ENCODE data around the gene EFHB. TPM values are rescaled to one million over a fixed set of nuclear protein-coding genes. Genes with fewer than 3 reads are reported as not detected.

EFHB gene
- total RNA-seq, 8 experiments from 2014 or later = 0.49 to 5.4 (median 1.7) TPM

- Histone ChIP-seq H3K27ac (peak overlapping the region; percentile 94 to 98), H3K4me1 (replicated peaks in 1 of 2) (peaks cover 11 to 26% of the 10 kb centered on the region in 2 donors), H3K4me3 (peak overlapping the region; percentile 60 to 95 (median 64))
- ATAC-seq (replicated peaks in 6 of 8) = peak; percentile 2 to 53 (median 42)
- 0% methylated on average over 2 to 6 of the region's 30 CpGs; no CpG with 5 or more reads in 3 of the 10 experiments for WGBS, 10 experiments
- in situ Hi-C loops (cut with MboI; ENCODE audit: low pct_unique_long_range_greater_than_20kb in 2 of 9, low sequenced_read_pairs in 9 of 9, unreplicated experiment in 9 of 9) = no loop called here
These were observed 13.7 kb upstream of the EFHB start for GRCh38 chr3:19947549-19948225.

GRCh38 chr3:19946832-19947548 lies 13.0 kb upstream of the EFHB start, which contains the start of gene RAB5A:
Gene RAB5A (plus strand): TSS chr3:19947097. CDS start chr3:19950899, 3,802 bp downstream.
- peak within 1 kb of the TSS; percentile 60 to 95 (median 64) for H3K4me3 ChIP-seq
- peak within 1 kb of the TSS; percentile 94 to 98 for H3K27ac ChIP-seq
- WGBS, 10 experiments = 0% methylated on average over 1 to 3 of the region's 73 CpGs; no CpG with 5 or more reads in 8 of the 10 experiments
- in situ Hi-C loops (cut with MboI; ENCODE audit: low pct_unique_long_range_greater_than_20kb in 2 of 9, low sequenced_read_pairs in 9 of 9, unreplicated experiment in 9 of 9) = no loop called here
- H3K4me1 ChIP-seq (replicated peaks in 1 of 2) = peaks cover 11 to 26% of the 10 kb centered on the region in 2 donors
- peak; percentile 85 to 96 (median 93) for ATAC-seq (replicated peaks in 6 of 8)

GRCh38 chr3:19945969-19946831 lies 12.2 kb upstream of the EFHB start:
- in situ Hi-C loops (cut with MboI; ENCODE audit: low pct_unique_long_range_greater_than_20kb in 2 of 9, low sequenced_read_pairs in 9 of 9, unreplicated experiment in 9 of 9) = no loop called here
- Histone ChIP-seq H3K4me1 (replicated peaks in 1 of 2) (peaks cover 11 to 26% of the 10 kb centered on the region in 2 donors), H3K4me3 (peak overlapping the region; percentile 60 to 95 (median 64)), H3K27ac (peak overlapping the region; percentile 88 to 98)
- ATAC-seq (replicated peaks in 6 of 8) = peak in 5 of 8 experiments; percentile 13 to 34 (median 25)
- 3 to 100% (median 63%) methylated on average over 1 to 24 of the region's 26 CpGs; no CpG with 5 or more reads in 1 of the 10 experiments for WGBS, 10 experiments

- in situ Hi-C loops (cut with MboI; ENCODE audit: low pct_unique_long_range_greater_than_20kb in 2 of 9, low sequenced_read_pairs in 9 of 9, unreplicated experiment in 9 of 9) = no loop called here
- WGBS, 10 experiments = 60 to 100% (median 96%) methylated on average over 1 to 9 of the region's 9 CpGs
These were observed 11.5 kb upstream of the EFHB start for GRCh38 chr3:19945534-19945933.

GRCh38 chr3:19940643-19941042 lies 6.6 kb upstream of the EFHB start:
- in situ Hi-C loops (cut with MboI; ENCODE audit: low pct_unique_long_range_greater_than_20kb in 2 of 9, low sequenced_read_pairs in 9 of 9, unreplicated experiment in 9 of 9) = no loop called here
- H3K27ac ChIP-seq = no peak overlapping the region

More at GRCh38 chr3:19945534-19945933, 11.5 kb upstream of the EFHB start:
- Histone ChIP-seq H3K4me3 (no peak overlapping the region), H3K27ac (no peak overlapping the region), H3K4me1 (replicated peaks in 1 of 2) (peaks cover 11 to 26% of the 10 kb centered on the region in 2 donors)
- ATAC-seq (replicated peaks in 6 of 8) = no peak

GRCh38 chr3:19938295-19938627 lies 4.2 kb upstream of the EFHB start:
- Histone ChIP-seq H3K27ac (no peak overlapping the region), H3K4me1 (replicated peaks in 1 of 2) (peaks cover 0 to 7% of the 10 kb centered on the region in 2 donors), H3K4me3 (no peak overlapping the region)
- 20 to 78% (median 56%) methylated on average over 1 of the region's 1 CpG; no CpG with 5 or more reads in 4 of the 10 experiments for WGBS, 10 experiments
- in situ Hi-C loops (cut with MboI; ENCODE audit: low pct_unique_long_range_greater_than_20kb in 2 of 9, low sequenced_read_pairs in 9 of 9, unreplicated experiment in 9 of 9) = no loop called here
- ATAC-seq (replicated peaks in 6 of 8) = peak in 2 of 8 experiments; percentile 55 to 82

More at GRCh38 chr3:19940643-19941042, 6.6 kb upstream of the EFHB start:
- WGBS, 10 experiments = 14 to 71% (median 67%) methylated on average over 1 of the region's 1 CpG; no CpG with 5 or more reads in 5 of the 10 experiments
- H3K4me3 ChIP-seq = no peak overlapping the region
- no peak for ATAC-seq (replicated peaks in 6 of 8)
- H3K4me1 ChIP-seq (replicated peaks in 1 of 2) = peaks cover 0 to 1% of the 10 kb centered on the region in 2 donors

- H3K27ac ChIP-seq = no peak overlapping the region
- ATAC-seq (replicated peaks in 6 of 8) = peak in 1 of 8 experiments; percentile 16
- in situ Hi-C loops (cut with MboI; ENCODE audit: low pct_unique_long_range_greater_than_20kb in 2 of 9, low sequenced_read_pairs in 9 of 9, unreplicated experiment in 9 of 9) = no loop called here
- no peak overlapping the region for H3K4me3 ChIP-seq
- H3K4me1 ChIP-seq (replicated peaks in 1 of 2) = peaks cover 0 to 7% of the 10 kb centered on the region in 2 donors
- WGBS, 10 experiments = 59 to 89% (median 77%) methylated on average over 2 to 6 of the region's 7 CpGs; no CpG with 5 or more reads in 1 of the 10 experiments
These were observed 3.7 kb upstream of the EFHB start for GRCh38 chr3:19937459-19938294.

- ATAC-seq (replicated peaks in 6 of 8) = no peak
These were observed 1.6 kb downstream of the EFHB start for GRCh38 chr3:19932422-19932821.

GRCh38 chr3:19931767-19932188 lies 2.2 kb downstream of the EFHB start:
- in situ Hi-C loops (cut with MboI; ENCODE audit: low pct_unique_long_range_greater_than_20kb in 2 of 9, low sequenced_read_pairs in 9 of 9, unreplicated experiment in 9 of 9) = no loop called here
- no peak overlapping the region for H3K4me3 ChIP-seq
- peaks cover 0 to 7% of the 10 kb centered on the region in 2 donors for H3K4me1 ChIP-seq (replicated peaks in 1 of 2)
- ATAC-seq (replicated peaks in 6 of 8) = no peak
- H3K27ac ChIP-seq = no peak overlapping the region
- 22 to 100% (median 80%) methylated on average over 1 of the region's 1 CpG; no CpG with 5 or more reads in 1 of the 10 experiments for WGBS, 10 experiments

More at GRCh38 chr3:19932422-19932821, 1.6 kb downstream of the EFHB start:
- Histone ChIP-seq H3K4me3 (no peak overlapping the region), H3K4me1 (replicated peaks in 1 of 2) (peaks cover 0 to 7% of the 10 kb centered on the region in 2 donors), H3K27ac (no peak overlapping the region)
- in situ Hi-C loops (cut with MboI; ENCODE audit: low pct_unique_long_range_greater_than_20kb in 2 of 9, low sequenced_read_pairs in 9 of 9, unreplicated experiment in 9 of 9) = no loop called here
- WGBS, 10 experiments = 32 to 100% (median 77%) methylated on average over 2 of the region's 2 CpGs

GRCh38 chr3:19931180-19931692 lies 2.8 kb downstream of the EFHB start:
- H3K4me1 ChIP-seq (replicated peaks in 1 of 2) = peaks cover 0 to 7% of the 10 kb centered on the region in 2 donors
- in situ Hi-C loops (cut with MboI; ENCODE audit: low pct_unique_long_range_greater_than_20kb in 2 of 9, low sequenced_read_pairs in 9 of 9, unreplicated experiment in 9 of 9) = no loop called here
- 26 to 100% (median 84%) methylated on average over 1 to 2 of the region's 2 CpGs; no CpG with 5 or more reads in 2 of the 10 experiments for WGBS, 10 experiments
- no peak overlapping the region for H3K4me3 ChIP-seq
- H3K27ac ChIP-seq = no peak overlapping the region
- ATAC-seq (replicated peaks in 6 of 8) = no peak

GRCh38 chr3:19920401-19921080 lies 13.5 kb downstream of the EFHB start:
- Histone ChIP-seq H3K4me1 (replicated peaks in 1 of 2) (no peaks in the 10 kb centered on the region), H3K4me3 (no peak overlapping the region), H3K27ac (no peak overlapping the region)
- no peak for ATAC-seq (replicated peaks in 6 of 8)
- 11 to 90% (median 61%) methylated on average over 3 to 4 of the region's 4 CpGs for WGBS, 10 experiments
- in situ Hi-C loops (cut with MboI; ENCODE audit: low pct_unique_long_range_greater_than_20kb in 2 of 9, low sequenced_read_pairs in 9 of 9, unreplicated experiment in 9 of 9) = no loop called here
